ENCODE measurements around the gene PGBD1.
A peak's percentile ranks its signal among the peaks of the same experiment; 100 is the strongest.

The PGBD1 gene

GRCh38 chr6:28336284-28337120 lies 55.1 kb downstream of the PGBD1 start:
- peak; percentile 73 for DNase-seq

- DNase-seq, result no peak
These were observed 55.7 kb downstream of the PGBD1 start for GRCh38 chr6:28337121-28337520.

- DNase-seq, result no peak
These were observed 59.1 kb downstream of the PGBD1 start for GRCh38 chr6:28340310-28341095.

- no peak for DNase-seq
These were observed 62.7 kb downstream of the PGBD1 start for GRCh38 chr6:28343898-28344677.

- DNase-seq, result no peak
These were observed 63.8 kb downstream of the PGBD1 start for GRCh38 chr6:28345201-28345600.

GRCh38 chr6:28347119-28347518 lies 65.7 kb downstream of the PGBD1 start:
- DNase-seq, result no peak

- peak; percentile 76 for DNase-seq
These were observed 68.0 kb downstream of the PGBD1 start for GRCh38 chr6:28349344-28349891.

GRCh38 chr6:28349892-28350737 lies 68.7 kb downstream of the PGBD1 start, which contains the start of gene ZKSCAN3:
Gene ZKSCAN3, plus strand, starts transcription at chr6:28349947. Its CDS starts 9,640 bp downstream, at chr6:28359587.
- DNase-seq, result no peak

- no peak for DNase-seq
These were observed 69.7 kb downstream of the PGBD1 start for GRCh38 chr6:28351087-28351486.

- no peak for DNase-seq
These were observed 70.1 kb downstream of the PGBD1 start for GRCh38 chr6:28351493-28351925.
